Measurements from ENCODE around the gene COG1. TPM values are rescaled to one million over a fixed set of nuclear protein-coding genes. Genes with fewer than 3 reads are reported as not detected.

COG1 gene
- total and polyA plus RNA-seq, 2 of the 8 experiments (the other 6 are each of a cell fraction or from before 2014, with no cell fraction given) = 11.0 to 19.5 TPM

DNA sequence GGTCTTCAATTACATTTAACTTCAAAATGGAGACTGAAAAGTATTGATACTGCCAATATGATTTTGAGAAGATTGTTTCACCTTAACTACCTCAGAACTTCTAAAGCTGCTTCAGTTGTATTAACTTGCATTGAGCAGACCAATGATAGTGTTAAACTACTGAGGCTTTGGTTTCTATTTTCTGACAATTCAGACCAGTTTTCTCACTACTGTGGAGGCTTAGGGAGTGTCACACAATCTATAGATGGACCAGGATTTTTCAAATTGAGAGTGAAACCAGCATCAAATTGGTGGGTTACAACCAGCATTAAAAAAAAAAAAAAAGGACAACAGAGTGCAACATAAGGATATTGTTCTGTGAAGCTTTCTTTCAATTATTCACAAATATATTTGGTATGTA is 21.2 kb downstream of the COG1 start:
- no peaks in the 10 kb centered on the region for H3K27me3 ChIP-seq (replicated peaks in 1 of 4; ENCODE audit: control insufficient read depth in 3 of 4, extremely low read depth in 1 of 4, insufficient read depth in 3 of 4, low read length in 3 of 4)
- no peak overlapping the region for H3K14ac ChIP-seq (ENCODE audit: insufficient read length)
- ChIA-PET CTCF (ENCODE audit: partially characterized antibody) (interaction anchor here (0.6 to 1.8 kb wide), 4 partner anchors 10 to 176 kb away, joined by 3 to 4 read pairs (median 4); no protein-coding TSS in a partner anchor), POLR2A (ENCODE audit: partially characterized antibody) (interaction anchor here (0.7 to 1.2 kb wide), 4 partner anchors 9 to 39 kb away, joined by 3 to 4 read pairs (median 4); no protein-coding TSS in a partner anchor)
- H3K27ac ChIP-seq (ENCODE audit: low read depth, low read length) = no peak overlapping the region
- H4K5ac ChIP-seq (ENCODE audit: insufficient read length, low read depth, low read length) = no peak overlapping the region
- H3K56ac ChIP-seq (replicated peaks; ENCODE audit: insufficient read length, low read depth, low read length) = no peak overlapping the region
- no peak for TF ChIP-seq RBBP5 (IDR thresholded peaks at IDR 0.05; ENCODE audit: borderline replicate concordance, low read depth, low read length)
- no peak for TF ChIP-seq CREB1 (IDR thresholded peaks at IDR 0.05)
- no peak for TF ChIP-seq CBX8 (IDR thresholded peaks at IDR 0.05; ENCODE audit: borderline replicate concordance, low read depth, low read length)
- TF ChIP-seq CHD1 (IDR thresholded peaks at IDR 0.05; ENCODE audit: low read depth, low read length) = no peak
- TF ChIP-seq BRCA1 (IDR thresholded peaks at IDR 0.05; ENCODE audit: low read depth, low read length) = no peak
- TF ChIP-seq YY1 (IDR thresholded peaks at IDR 0.05; ENCODE audit: low read depth, low read length) = no peak
- no peak for TF ChIP-seq SP4 (IDR thresholded peaks at IDR 0.05; ENCODE audit: low read length)
- TF ChIP-seq GTF2F1 (IDR thresholded peaks at IDR 0.05; ENCODE audit: borderline replicate concordance, low read depth, low read length) = no peak
- TF ChIP-seq KDM1A (IDR thresholded peaks at IDR 0.05; ENCODE audit: borderline replicate concordance, low read length) = no peak
- TF ChIP-seq, protein P1, sequence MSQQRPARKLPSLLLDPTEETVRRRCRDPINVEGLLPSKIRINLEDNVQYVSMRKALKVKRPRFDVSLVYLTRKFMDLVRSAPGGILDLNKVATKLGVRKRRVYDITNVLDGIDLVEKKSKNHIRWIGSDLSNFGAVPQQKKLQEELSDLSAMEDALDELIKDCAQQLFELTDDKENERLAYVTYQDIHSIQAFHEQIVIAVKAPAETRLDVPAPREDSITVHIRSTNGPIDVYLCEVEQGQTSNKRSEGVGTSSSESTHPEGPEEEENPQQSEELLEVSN (IDR thresholded peaks at IDR 0.05) = no peak
- no peak overlapping the region for H3K18ac ChIP-seq (ENCODE audit: extremely low read depth, low read length)
- H3K79me1 ChIP-seq (ENCODE audit: low read depth, low read length) = no peaks in the 10 kb centered on the region; the same call in 1 of the 2 replicates
- no peak overlapping the region for H2AK5ac ChIP-seq (ENCODE audit: low read depth, low read length)
- H2BK15ac ChIP-seq (ENCODE audit: low read length) = no peak overlapping the region
- H3K9ac ChIP-seq (replicated peaks in 1 of 4; ENCODE audit: extremely low read depth in 1 of 4, low read depth in 3 of 4, low read length in 3 of 4) = no peak overlapping the region
- peaks cover 3 to 19% (median 9%) of the 10 kb centered on the region in 4 experiments; a peak in 7 of 8 replicates for H3K36me3 ChIP-seq (ENCODE audit: control insufficient read depth in 2 of 4, insufficient read depth in 4 of 4, low read length in 3 of 4)
- no peak overlapping the region for H3K4me2 ChIP-seq (ENCODE audit: insufficient read depth in 1 of 2, low read depth in 2 of 2, low read length in 2 of 2)
- no peak overlapping the region for H2AFZ ChIP-seq (ENCODE audit: low read length)
- H4K91ac ChIP-seq (replicated peaks; ENCODE audit: insufficient read length, low read length) = no peak overlapping the region
- no peaks in the 10 kb centered on the region for H3K23me2 ChIP-seq (ENCODE audit: low read depth, low read length)
- no peaks in the 10 kb centered on the region for H3K9me3 ChIP-seq (ENCODE audit: insufficient read depth in 2 of 2, low read depth in 1 of 2, low read length in 1 of 2)
- peaks cover 0 to 4% (median 0%) of the 10 kb centered on the region in 4 experiments; a peak in 2 of 7 replicates for H3K4me1 ChIP-seq (replicated peaks in 1 of 4; ENCODE audit: control insufficient read depth in 3 of 4, insufficient read depth in 4 of 4, low read length in 3 of 4)
- H3K4me3 ChIP-seq (ENCODE audit: extremely low read depth in 1 of 4, insufficient read depth in 2 of 4, low read depth in 3 of 4, low read length in 4 of 4) = no peak overlapping the region
- DNase-seq (ENCODE audit: low read depth in 1 of 2, low spot score in 2 of 2) = no peak
- peaks cover 5 to 6% of the 10 kb centered on the region in 2 experiments for H4K20me1 ChIP-seq (replicated peaks in 1 of 2; ENCODE audit: control insufficient read depth in 1 of 2, insufficient read depth in 2 of 2, low read length in 2 of 2)
- H3K79me2 ChIP-seq (ENCODE audit: control insufficient read depth in 1 of 2, insufficient read depth in 2 of 2, low read length in 2 of 2) = peaks cover 0 to 35% of the 10 kb centered on the region in 2 experiments; a peak in 3 of 4 replicates
- H2BK20ac ChIP-seq (ENCODE audit: low read length) = no peak overlapping the region
- no peak overlapping the region for H3K23ac ChIP-seq (ENCODE audit: insufficient read length)
- H3K4ac ChIP-seq (replicated peaks; ENCODE audit: insufficient read length, low read depth, low read length) = no peak overlapping the region
- no peak overlapping the region for H2BK5ac ChIP-seq (ENCODE audit: low read depth, low read length)
- no peak for FAIRE-seq
- no peak overlapping the region for H2BK120ac ChIP-seq (replicated peaks; ENCODE audit: low read depth, low read length)
- no peak overlapping the region for H2BK12ac ChIP-seq (ENCODE audit: low read depth, low read length)
- H4K8ac ChIP-seq (ENCODE audit: extremely low read depth, insufficient read depth, low read length) = no peak overlapping the region
